Neural progenitor cell (in vitro differentiated cells): ENCODE data around the gene FASTKD1.

Experiments used
- EZH2 ChIP-seq: fragments of 200-600 bp; sonication (generic); IDR thresholded peaks from 2 replicates; pipeline ENCODE4 v1.6.1; 2017; ENCODE audit warnings: antibody characterized with exemption, mild to moderate bottlenecking, moderate library complexity
- TF ChIP-seq, protein P1 (sequence below): fragments of 200-600 bp; sonication (generic); IDR thresholded peaks from 2 replicates; pipeline ENCODE4 v1.5.1; 2017; ENCODE audit warnings: antibody characterized with exemption, mild to moderate bottlenecking

DNA sequence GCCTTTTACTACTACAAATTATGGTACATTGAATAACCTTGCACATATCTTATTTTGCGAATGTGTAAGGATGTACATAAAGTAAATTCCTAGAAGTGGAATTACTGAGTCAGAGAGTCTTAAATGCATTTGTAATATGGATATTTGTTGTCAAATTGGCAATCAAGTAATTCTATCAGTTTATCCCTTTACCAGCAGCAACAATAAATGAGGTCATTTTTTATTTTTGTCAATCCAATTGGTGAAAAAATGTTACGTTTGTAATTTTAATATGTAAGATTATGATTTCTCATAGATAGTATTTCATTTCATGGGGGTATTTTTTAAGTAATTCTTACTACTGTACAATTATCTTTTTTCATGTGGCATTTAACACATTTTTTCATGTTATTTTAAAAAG is 25.3 kb upstream of the FASTKD1 start:
- TF ChIP-seq, protein P1, sequence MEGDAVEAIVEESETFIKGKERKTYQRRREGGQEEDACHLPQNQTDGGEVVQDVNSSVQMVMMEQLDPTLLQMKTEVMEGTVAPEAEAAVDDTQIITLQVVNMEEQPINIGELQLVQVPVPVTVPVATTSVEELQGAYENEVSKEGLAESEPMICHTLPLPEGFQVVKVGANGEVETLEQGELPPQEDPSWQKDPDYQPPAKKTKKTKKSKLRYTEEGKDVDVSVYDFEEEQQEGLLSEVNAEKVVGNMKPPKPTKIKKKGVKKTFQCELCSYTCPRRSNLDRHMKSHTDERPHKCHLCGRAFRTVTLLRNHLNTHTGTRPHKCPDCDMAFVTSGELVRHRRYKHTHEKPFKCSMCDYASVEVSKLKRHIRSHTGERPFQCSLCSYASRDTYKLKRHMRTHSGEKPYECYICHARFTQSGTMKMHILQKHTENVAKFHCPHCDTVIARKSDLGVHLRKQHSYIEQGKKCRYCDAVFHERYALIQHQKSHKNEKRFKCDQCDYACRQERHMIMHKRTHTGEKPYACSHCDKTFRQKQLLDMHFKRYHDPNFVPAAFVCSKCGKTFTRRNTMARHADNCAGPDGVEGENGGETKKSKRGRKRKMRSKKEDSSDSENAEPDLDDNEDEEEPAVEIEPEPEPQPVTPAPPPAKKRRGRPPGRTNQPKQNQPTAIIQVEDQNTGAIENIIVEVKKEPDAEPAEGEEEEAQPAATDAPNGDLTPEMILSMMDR = no peak
- no peak for TF ChIP-seq EZH2
